ENCODE results near the gene NCS1.

NCS1 gene

GRCh38 chr9:130180516-130180915 is 8.3 kb downstream of the NCS1 start:
- peaks cover 0 to 8% of the 10 kb centered on the region in 2 experiments; a peak in 1 of 3 replicates for H3K36me3 ChIP-seq (ENCODE audit: control insufficient read depth in 2 of 2, insufficient read depth in 1 of 2, low read length in 2 of 2)
- H3K4me1 ChIP-seq (ENCODE audit: control insufficient read depth, insufficient read depth, low read length): peaks cover 4% of the 10 kb centered on the region; the same call in 1 of the 2 replicates
- POLR2A ChIA-PET: no interaction called here
- TF ChIP-seq ZNF664 (tag by site-specific recombination; IDR thresholded peaks at IDR 0.05) (peak; percentile 75), ZNF404 (tag by site-specific recombination; IDR thresholded peaks at IDR 0.05) (no peak), ZNF133 (tag by site-specific recombination; IDR thresholded peaks at IDR 0.05) (no peak), ZNF10 (tag by site-specific recombination; IDR thresholded peaks at IDR 0.05) (peak; percentile 30; the same call in 1 of the 2 replicates), ZBTB49 (tag by site-specific recombination; IDR thresholded peaks at IDR 0.05; ENCODE audit: low read depth) (no peak), ZNF175 (tag by site-specific recombination; IDR thresholded peaks at IDR 0.05) (no peak), ZNF658 (tag by site-specific recombination; IDR thresholded peaks at IDR 0.05) (no peak), ZNF473 (tag by site-specific recombination; IDR thresholded peaks at IDR 0.05) (no peak)
- CTCF ChIA-PET: no interaction called here
- H3K9me3 ChIP-seq (ENCODE audit: control insufficient read depth, insufficient read depth, low read depth, low read length): no peaks in the 10 kb centered on the region
- H3K4me3 ChIP-seq (ENCODE audit: low read depth, low read length): no peak overlapping the region
- H3K27ac ChIP-seq (ENCODE audit: extremely low read depth, low read depth, low read length): no peak overlapping the region

GRCh38 chr9:130181678-130182380 is 9.6 kb downstream of the NCS1 start:
- Histone ChIP-seq H3K36me3 (ENCODE audit: control insufficient read depth in 2 of 2, insufficient read depth in 1 of 2, low read length in 2 of 2) (peaks cover 0 to 8% of the 10 kb centered on the region in 2 experiments; a peak in 1 of 3 replicates), H3K4me3 (ENCODE audit: low read depth, low read length) (no peak overlapping the region), H3K9me3 (ENCODE audit: control insufficient read depth, insufficient read depth, low read depth, low read length) (no peaks in the 10 kb centered on the region), H3K27ac (ENCODE audit: extremely low read depth, low read depth, low read length) (no peak overlapping the region), H3K4me1 (ENCODE audit: control insufficient read depth, insufficient read depth, low read length) (peaks cover 4% of the 10 kb centered on the region; the same call in 1 of the 2 replicates)
- peak; percentile 21; the same call in 1 of the 2 replicates for TF ChIP-seq ZFHX2 (tag by site-specific recombination; conservative IDR thresholded peaks at IDR 0.05)
- TF ChIP-seq ZSCAN4 (tag by site-specific recombination; IDR thresholded peaks at IDR 0.05): no peak
- TF ChIP-seq PRDM1 (tag by site-specific recombination; IDR thresholded peaks at IDR 0.05): no peak
- TF ChIP-seq WT1 (tag by site-specific recombination; IDR thresholded peaks at IDR 0.05): no peak
- TF ChIP-seq KLF1 (tag by site-specific recombination; IDR thresholded peaks at IDR 0.05): 0 out of 2 replicates have a peak, but pooled peaks have one; percentile 8
- TF ChIP-seq ZNF639 (tag by site-specific recombination; IDR thresholded peaks at IDR 0.05): no peak
- TF ChIP-seq ZNF677 (tag by site-specific recombination; IDR thresholded peaks at IDR 0.05): no peak
- TF ChIP-seq SCRT1 (tag by site-specific recombination; IDR thresholded peaks at IDR 0.05; ENCODE audit: borderline replicate concordance): no peak
- CTCF ChIA-PET: interaction anchor here (0.7 kb wide), 1 partner anchor 56 kb away, joined by 3 read pairs; no protein-coding TSS in a partner anchor
- POLR2A ChIA-PET: no interaction called here

- ChIA-PET POLR2A (no interaction called here), CTCF (interaction anchor here (0.6 to 1.1 kb wide), 3 partner anchors 37 to 67 kb away, joined by 3 to 5 read pairs (median 3); no protein-coding TSS in a partner anchor)
- Histone ChIP-seq H3K9me3 (ENCODE audit: control insufficient read depth, insufficient read depth, low read depth, low read length) (no peaks in the 10 kb centered on the region), H3K36me3 (ENCODE audit: control insufficient read depth in 2 of 2, insufficient read depth in 1 of 2, low read length in 2 of 2) (peaks cover 0 to 8% of the 10 kb centered on the region in 2 experiments; a peak in 1 of 3 replicates), H3K27ac (ENCODE audit: extremely low read depth, low read depth, low read length) (no peak overlapping the region), H3K4me1 (ENCODE audit: control insufficient read depth, insufficient read depth, low read length) (peaks cover 4% of the 10 kb centered on the region; the same call in 1 of the 2 replicates), H3K4me3 (ENCODE audit: low read depth, low read length) (no peak overlapping the region)
- peak; percentile 27; the same call in 1 of the 2 replicates for TF ChIP-seq ZFHX2 (tag by site-specific recombination; conservative IDR thresholded peaks at IDR 0.05)
- no peak for TF ChIP-seq ZBTB6 (tag by site-specific recombination; IDR thresholded peaks at IDR 0.05)
- no peak for TF ChIP-seq ZNF660 (tag by site-specific recombination; IDR thresholded peaks at IDR 0.05)
- TF ChIP-seq ZNF600 (tag by site-specific recombination; IDR thresholded peaks at IDR 0.05): peak; percentile 36; the same call in 1 of the 2 replicates
- peak; percentile 27; the same call in 1 of the 2 replicates for TF ChIP-seq EGR2 (tag by site-specific recombination; IDR thresholded peaks at IDR 0.05; ENCODE audit: low read depth)
- TF ChIP-seq ZNF2 (tag by site-specific recombination; IDR thresholded peaks at IDR 0.05): no peak
- TF ChIP-seq SP2 (tag by site-specific recombination; IDR thresholded peaks at IDR 0.05): 0 out of 2 replicates have a peak, but pooled peaks have one; percentile 6
These were observed 10.2 kb downstream of the NCS1 start for GRCh38 chr9:130182381-130182909.
